ENCODE data around the gene USP17L19. TPM values are rescaled to one million over a fixed set of nuclear protein-coding genes. Genes with fewer than 3 reads are reported as not detected.
"Not testable (repeated sequence)": the region's sequence is repeated elsewhere in the genome, so short reads cannot be mapped to it uniquely, and the experiment has no call there.

Gene USP17L19
- total and polyA plus RNA-seq, 2 donors (not counting 3 experiments of a cell fraction or from before 2014, with no cell fraction given), result not detected

DNA sequence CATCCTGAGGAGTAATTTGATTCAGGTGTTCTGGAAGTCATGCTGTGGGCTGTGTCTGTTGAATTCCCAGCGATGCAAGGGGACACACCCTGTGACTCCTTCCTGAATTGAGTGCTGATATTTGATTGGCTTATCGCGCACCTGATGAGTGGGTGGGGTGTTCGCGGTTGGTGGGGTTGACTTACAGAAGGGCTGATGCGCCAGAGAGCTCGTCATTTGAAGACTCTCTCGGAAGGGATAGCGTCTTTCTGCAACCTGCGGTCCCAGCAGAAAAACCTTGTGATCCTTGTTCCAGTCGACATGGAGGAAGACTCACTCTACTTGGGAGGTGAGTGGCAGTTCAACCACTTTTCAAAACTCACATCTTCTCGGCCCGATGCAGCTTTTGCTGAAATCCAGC lies 33.3 kb upstream of the USP17L19 start, which contains the start of gene USP17L12:
Gene USP17L12, plus strand, starts transcription at position 301 of the 400 bp plus-strand sequence. Its CDS starts 0 bp downstream, at position 301.
- H3K4me1 ChIP-seq (ENCODE audit: control insufficient read depth, extremely low read depth, insufficient read depth, low read length); H3K4me2 ChIP-seq (ENCODE audit: insufficient read depth, low read length); H3K9me1 ChIP-seq (replicated peaks; ENCODE audit: control insufficient read depth, extremely low read depth, insufficient read depth, low read length); H4K20me1 ChIP-seq (replicated peaks; ENCODE audit: control insufficient read depth, extremely low read depth, insufficient read depth, low read length); dilution Hi-C loops (cut with MboI; ENCODE audit: extremely low pct_ligation_motif_present, low sequenced_read_pairs); CTCF ChIA-PET; H3K36me3 ChIP-seq (ENCODE audit: control insufficient read depth in 2 of 2, extremely low read depth in 1 of 2, insufficient read depth in 2 of 2, low read length in 2 of 2); intact Hi-C loops (cut with micrococcal nuclease); H2AFZ ChIP-seq (ENCODE audit: low read depth, low read length); H3K9ac ChIP-seq (replicated peaks; ENCODE audit: extremely low read depth, insufficient read depth, low read length); H3K79me2 ChIP-seq (ENCODE audit: control insufficient read depth, insufficient read depth, low read length); DNase-seq (ENCODE audit: low read depth, low spot score); POLR2A ChIA-PET; H3K9me3 ChIP-seq (replicated peaks; ENCODE audit: control insufficient read depth, insufficient read depth, low read length); FAIRE-seq; H3K27me3 ChIP-seq (ENCODE audit: control insufficient read depth in 2 of 2, insufficient read depth in 2 of 2, low read length in 2 of 2); H3K4me3 ChIP-seq (replicated peaks in 1 of 3; ENCODE audit: insufficient read depth in 1 of 3, low read depth in 1 of 3, low read length in 3 of 3); BruUV-seq (replicated peaks); H3K27ac ChIP-seq (ENCODE audit: insufficient read depth, low read depth, low read length): not testable (repeated sequence)

DNA sequence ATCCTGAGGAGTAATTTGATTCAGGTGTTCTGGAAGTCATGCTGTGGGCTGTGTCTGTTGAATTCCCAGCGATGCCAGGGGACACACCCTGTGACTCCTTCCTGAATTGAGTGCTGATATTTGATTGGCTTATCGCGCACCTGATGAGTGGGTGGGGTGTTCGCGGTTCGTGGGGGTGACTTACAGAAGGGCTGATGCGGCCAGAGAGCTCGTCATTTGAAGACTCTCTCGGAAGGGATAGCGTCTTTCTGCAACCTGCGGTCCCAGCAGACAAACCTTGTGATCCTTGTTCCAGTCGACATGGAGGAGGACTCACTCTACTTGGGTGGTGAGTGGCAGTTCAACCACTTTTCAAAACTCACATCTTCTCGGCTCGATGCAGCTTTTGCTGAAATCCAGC lies 28.6 kb upstream of the USP17L19 start, which contains the start of gene USP17L13:
Gene USP17L13, plus strand, starts transcription at position 301 of the 400 bp plus-strand sequence. Its CDS starts 0 bp downstream, at position 301.
- dilution Hi-C loops (cut with MboI; ENCODE audit: extremely low pct_ligation_motif_present, low sequenced_read_pairs); H3K9me3 ChIP-seq (replicated peaks; ENCODE audit: control insufficient read depth, insufficient read depth, low read length); DNase-seq (ENCODE audit: low read depth, low spot score); H3K36me3 ChIP-seq (ENCODE audit: control insufficient read depth in 2 of 2, extremely low read depth in 1 of 2, insufficient read depth in 2 of 2, low read length in 2 of 2); H3K4me1 ChIP-seq (ENCODE audit: control insufficient read depth, extremely low read depth, insufficient read depth, low read length); POLR2A ChIA-PET; H2AFZ ChIP-seq (ENCODE audit: low read depth, low read length); H3K27ac ChIP-seq (ENCODE audit: insufficient read depth, low read depth, low read length); H3K4me2 ChIP-seq (ENCODE audit: insufficient read depth, low read length); H3K79me2 ChIP-seq (ENCODE audit: control insufficient read depth, insufficient read depth, low read length); H3K27me3 ChIP-seq (ENCODE audit: control insufficient read depth in 2 of 2, insufficient read depth in 2 of 2, low read length in 2 of 2); H3K9ac ChIP-seq (replicated peaks; ENCODE audit: extremely low read depth, insufficient read depth, low read length); H4K20me1 ChIP-seq (replicated peaks; ENCODE audit: control insufficient read depth, extremely low read depth, insufficient read depth, low read length); intact Hi-C loops (cut with micrococcal nuclease); H3K9me1 ChIP-seq (replicated peaks; ENCODE audit: control insufficient read depth, extremely low read depth, insufficient read depth, low read length); H3K4me3 ChIP-seq (replicated peaks in 1 of 3; ENCODE audit: insufficient read depth in 1 of 3, low read depth in 1 of 3, low read length in 3 of 3); CTCF ChIA-PET; BruUV-seq (replicated peaks); FAIRE-seq: not testable (repeated sequence)

DNA sequence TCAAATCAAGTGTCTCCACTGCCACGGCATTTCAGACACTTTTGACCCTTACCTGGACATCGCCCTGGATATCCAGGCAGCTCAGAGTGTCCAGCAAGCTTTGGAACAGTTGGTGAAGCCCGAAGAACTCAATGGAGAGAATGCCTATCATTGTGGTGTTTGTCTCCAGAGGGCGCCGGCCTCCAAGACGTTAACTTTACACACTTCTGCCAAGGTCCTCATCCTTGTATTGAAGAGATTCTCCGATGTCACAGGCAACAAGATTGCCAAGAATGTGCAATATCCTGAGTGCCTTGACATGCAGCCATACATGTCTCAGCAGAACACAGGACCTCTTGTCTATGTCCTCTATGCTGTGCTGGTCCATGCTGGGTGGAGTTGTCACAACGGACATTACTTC lies 22.9 kb upstream of the USP17L19 start:
- FAIRE-seq; H3K4me2 ChIP-seq (ENCODE audit: insufficient read depth, low read length); DNase-seq (ENCODE audit: low read depth, low spot score); H3K9me3 ChIP-seq (replicated peaks; ENCODE audit: control insufficient read depth, insufficient read depth, low read length); dilution Hi-C loops (cut with MboI; ENCODE audit: extremely low pct_ligation_motif_present, low sequenced_read_pairs); intact Hi-C loops (cut with micrococcal nuclease); BruUV-seq (replicated peaks); H4K20me1 ChIP-seq (replicated peaks; ENCODE audit: control insufficient read depth, extremely low read depth, insufficient read depth, low read length); H3K4me3 ChIP-seq (replicated peaks in 1 of 3; ENCODE audit: insufficient read depth in 1 of 3, low read depth in 1 of 3, low read length in 3 of 3); H3K9ac ChIP-seq (replicated peaks; ENCODE audit: extremely low read depth, insufficient read depth, low read length); H3K79me2 ChIP-seq (ENCODE audit: control insufficient read depth, insufficient read depth, low read length); H2AFZ ChIP-seq (ENCODE audit: low read depth, low read length); CTCF ChIA-PET; H3K36me3 ChIP-seq (ENCODE audit: control insufficient read depth in 2 of 2, extremely low read depth in 1 of 2, insufficient read depth in 2 of 2, low read length in 2 of 2); H3K27ac ChIP-seq (ENCODE audit: insufficient read depth, low read depth, low read length); H3K4me1 ChIP-seq (ENCODE audit: control insufficient read depth, extremely low read depth, insufficient read depth, low read length); H3K9me1 ChIP-seq (replicated peaks; ENCODE audit: control insufficient read depth, extremely low read depth, insufficient read depth, low read length); POLR2A ChIA-PET; H3K27me3 ChIP-seq (ENCODE audit: control insufficient read depth in 2 of 2, insufficient read depth in 2 of 2, low read length in 2 of 2): not testable (repeated sequence)

DNA sequence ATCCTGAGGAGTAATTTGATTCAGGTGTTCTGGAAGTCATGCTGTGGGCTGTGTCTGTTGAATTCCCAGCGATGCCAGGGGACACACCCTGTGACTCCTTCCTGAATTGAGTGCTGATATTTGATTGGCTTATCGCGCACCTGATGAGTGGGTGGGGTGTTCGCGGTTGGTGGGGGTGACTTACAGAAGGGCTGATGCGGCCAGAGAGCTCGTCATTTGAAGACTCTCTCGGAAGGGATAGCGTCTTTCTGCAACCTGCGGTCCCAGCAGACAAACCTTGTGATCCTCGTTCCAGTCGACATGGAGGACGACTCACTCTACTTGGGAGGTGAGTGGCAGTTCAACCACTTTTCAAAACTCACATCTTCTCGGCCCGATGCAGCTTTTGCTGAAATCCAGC lies 19.1 kb upstream of the USP17L19 start, which contains the start of gene USP17L15:
Gene USP17L15, plus strand, starts transcription at position 301 of the 400 bp plus-strand sequence. Its CDS starts 0 bp downstream, at position 301.
- H3K9me3 ChIP-seq (replicated peaks; ENCODE audit: control insufficient read depth, insufficient read depth, low read length); DNase-seq (ENCODE audit: low read depth, low spot score); H4K20me1 ChIP-seq (replicated peaks; ENCODE audit: control insufficient read depth, extremely low read depth, insufficient read depth, low read length); CTCF ChIA-PET; H3K27me3 ChIP-seq (ENCODE audit: control insufficient read depth in 2 of 2, insufficient read depth in 2 of 2, low read length in 2 of 2); POLR2A ChIA-PET; H3K36me3 ChIP-seq (ENCODE audit: control insufficient read depth in 2 of 2, extremely low read depth in 1 of 2, insufficient read depth in 2 of 2, low read length in 2 of 2); H3K4me2 ChIP-seq (ENCODE audit: insufficient read depth, low read length); H2AFZ ChIP-seq (ENCODE audit: low read depth, low read length); H3K9me1 ChIP-seq (replicated peaks; ENCODE audit: control insufficient read depth, extremely low read depth, insufficient read depth, low read length); dilution Hi-C loops (cut with MboI; ENCODE audit: extremely low pct_ligation_motif_present, low sequenced_read_pairs); H3K9ac ChIP-seq (replicated peaks; ENCODE audit: extremely low read depth, insufficient read depth, low read length); H3K4me3 ChIP-seq (replicated peaks in 1 of 3; ENCODE audit: insufficient read depth in 1 of 3, low read depth in 1 of 3, low read length in 3 of 3); H3K79me2 ChIP-seq (ENCODE audit: control insufficient read depth, insufficient read depth, low read length); H3K27ac ChIP-seq (ENCODE audit: insufficient read depth, low read depth, low read length); intact Hi-C loops (cut with micrococcal nuclease); H3K4me1 ChIP-seq (ENCODE audit: control insufficient read depth, extremely low read depth, insufficient read depth, low read length); BruUV-seq (replicated peaks); FAIRE-seq: not testable (repeated sequence)

Measured in endothelial cell of umbilical vein (primary cell).